ENCODE measurements around the gene ADISSP. TPM values are rescaled to one million over a fixed set of nuclear protein-coding genes. Genes with fewer than 3 reads are reported as not detected.

ADISSP gene
- polyA plus RNA-seq, 2 donors, result 18.0 to 33.2 TPM

DNA sequence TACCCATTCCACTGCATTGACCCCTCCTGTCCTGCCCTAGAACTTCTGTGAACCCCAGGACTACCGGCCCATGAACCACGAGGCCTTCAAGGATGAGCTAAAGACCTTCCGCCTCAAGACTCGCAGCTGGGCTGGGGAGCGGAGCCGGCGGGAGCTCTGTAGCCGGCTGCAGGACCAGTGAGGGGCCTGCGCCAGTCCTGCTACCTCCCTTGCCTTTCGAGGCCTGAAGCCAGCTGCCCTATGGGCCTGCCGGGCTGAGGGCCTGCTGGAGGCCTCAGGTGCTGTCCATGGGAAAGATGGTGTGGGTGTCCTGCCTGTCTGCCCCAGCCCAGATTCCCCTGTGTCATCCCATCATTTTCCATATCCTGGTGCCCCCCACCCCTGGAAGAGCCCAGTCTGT, 37.2 kb upstream of the ADISSP start:
- H3K9me3 ChIP-seq (ENCODE audit: control insufficient read depth in 2 of 2, insufficient read depth in 1 of 2, low read depth in 1 of 2, low read length in 1 of 2), result peaks cover 0 to 1% of the 10 kb centered on the region in 2 donors
- no peaks in the 10 kb centered on the region for H3K27me3 ChIP-seq (ENCODE audit: control insufficient read depth in 1 of 2, insufficient read depth in 2 of 2, low read length in 2 of 2)
- H3K36me3 ChIP-seq (ENCODE audit: control insufficient read depth in 2 of 2, insufficient read depth in 2 of 2, low read length in 1 of 2), result peaks cover 6 to 33% of the 10 kb centered on the region in 2 donors
- H3K4me3 ChIP-seq (ENCODE audit: low read depth in 1 of 2, low read length in 2 of 2), result no peak overlapping the region
- H3K4me1 ChIP-seq (ENCODE audit: control insufficient read depth in 2 of 2, insufficient read depth in 2 of 2, low read length in 1 of 2), result peaks cover 6 to 13% of the 10 kb centered on the region in 2 donors
- WGBS, 2 donors, result 86 to 91% methylated on average over 5 to 11 of the region's 11 CpGs
- H3K27ac ChIP-seq (ENCODE audit: low read depth in 2 of 2, low read length in 1 of 2), result peak overlapping the region in 1 of 2 donors; percentile 34

DNA sequence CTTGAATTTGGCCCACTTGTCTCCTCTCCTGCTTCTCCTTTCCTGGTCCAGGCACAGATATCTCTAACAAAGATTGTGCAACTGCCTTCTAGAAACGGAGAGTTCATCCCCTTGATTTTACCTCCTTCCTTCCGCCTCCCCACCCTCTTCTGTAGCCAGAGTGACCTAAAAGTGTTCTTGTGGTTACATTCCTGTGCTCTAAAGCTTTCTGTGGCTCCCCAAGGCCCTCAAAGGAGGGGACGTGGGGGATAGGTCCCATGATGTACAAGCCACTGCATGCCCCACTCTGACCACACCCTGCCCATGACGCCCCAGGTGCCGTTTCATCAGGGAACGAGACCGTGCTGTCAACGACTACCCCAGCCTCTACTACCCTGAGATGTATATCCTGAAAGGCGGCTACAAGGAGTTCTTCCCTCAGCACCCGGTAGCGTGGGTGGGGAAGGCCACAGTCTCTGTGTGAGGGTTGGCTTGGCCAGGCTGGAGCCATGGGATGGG, 36.8 kb upstream of the ADISSP start:
- Histone ChIP-seq H3K36me3 (ENCODE audit: control insufficient read depth in 2 of 2, insufficient read depth in 2 of 2, low read length in 1 of 2) (peaks cover 6 to 33% of the 10 kb centered on the region in 2 donors), H3K27me3 (ENCODE audit: control insufficient read depth in 1 of 2, insufficient read depth in 2 of 2, low read length in 2 of 2) (no peaks in the 10 kb centered on the region), H3K9me3 (ENCODE audit: control insufficient read depth in 2 of 2, insufficient read depth in 1 of 2, low read depth in 1 of 2, low read length in 1 of 2) (peaks cover 0 to 1% of the 10 kb centered on the region in 2 donors), H3K27ac (ENCODE audit: low read depth in 2 of 2, low read length in 1 of 2) (peak overlapping the region in 1 of 2 donors; percentile 34), H3K4me3 (ENCODE audit: low read depth in 1 of 2, low read length in 2 of 2) (no peak overlapping the region), H3K4me1 (ENCODE audit: control insufficient read depth in 2 of 2, insufficient read depth in 2 of 2, low read length in 1 of 2) (peaks cover 6 to 17% of the 10 kb centered on the region in 2 donors)
- WGBS, 2 donors, result 58 to 68% methylated on average over 11 of the region's 11 CpGs

DNA sequence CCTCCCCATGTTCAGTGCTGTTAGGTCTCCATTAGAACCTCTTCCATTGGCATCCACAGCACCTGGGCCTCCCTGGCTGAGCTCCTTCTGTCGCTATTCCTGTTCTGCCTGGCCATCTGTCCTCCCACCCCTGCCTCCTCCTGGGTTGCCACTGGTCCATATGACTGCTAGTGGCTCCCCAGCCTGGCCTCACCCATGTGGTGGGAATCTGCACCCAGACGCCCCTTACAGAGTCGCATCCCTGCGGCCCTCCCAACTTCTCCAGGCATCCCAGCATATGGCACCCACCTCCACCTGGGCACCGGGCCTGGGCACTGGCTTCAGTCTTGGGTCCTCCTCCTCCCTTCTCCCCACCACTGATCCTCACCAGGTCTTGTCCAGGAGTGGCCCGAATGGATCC, 36.3 kb upstream of the ADISSP start:
- Histone ChIP-seq H3K27ac (ENCODE audit: low read depth in 2 of 2, low read length in 1 of 2) (peak overlapping the region in 1 of 2 donors; percentile 34), H3K9me3 (ENCODE audit: control insufficient read depth in 2 of 2, insufficient read depth in 1 of 2, low read depth in 1 of 2, low read length in 1 of 2) (peaks cover 0 to 1% of the 10 kb centered on the region in 2 donors), H3K4me3 (ENCODE audit: low read depth in 1 of 2, low read length in 2 of 2) (no peak overlapping the region), H3K4me1 (ENCODE audit: control insufficient read depth in 2 of 2, insufficient read depth in 2 of 2, low read length in 1 of 2) (peaks cover 6 to 19% of the 10 kb centered on the region in 2 donors), H3K27me3 (ENCODE audit: control insufficient read depth in 1 of 2, insufficient read depth in 2 of 2, low read length in 2 of 2) (no peaks in the 10 kb centered on the region), H3K36me3 (ENCODE audit: control insufficient read depth in 2 of 2, insufficient read depth in 2 of 2, low read length in 1 of 2) (peaks cover 6 to 33% of the 10 kb centered on the region in 2 donors)
- 83 to 90% methylated on average over 6 of the region's 6 CpGs for WGBS, 2 donors

DNA sequence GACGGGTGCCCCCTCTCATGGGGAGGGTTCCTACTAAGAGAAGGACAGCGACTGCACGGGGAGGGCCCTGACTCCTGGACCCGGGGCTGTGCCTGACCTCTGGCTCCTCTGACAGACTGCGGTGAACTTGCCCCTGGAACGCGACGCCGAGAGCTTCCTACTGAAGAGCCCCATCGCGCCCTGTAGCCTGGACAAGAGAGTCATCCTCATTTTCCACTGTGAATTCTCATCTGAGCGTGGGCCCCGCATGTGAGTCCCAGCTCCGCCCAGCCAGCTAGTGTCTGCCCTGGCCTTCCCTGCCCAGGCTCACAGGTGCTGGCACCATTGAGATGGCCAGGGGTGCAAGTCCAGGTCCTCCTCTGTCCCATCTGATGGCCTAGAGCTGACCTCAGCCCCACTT, 35.7 kb upstream of the ADISSP start:
- WGBS, 2 donors, result 90 to 94% methylated on average over 14 of the region's 14 CpGs
- Histone ChIP-seq H3K27ac (ENCODE audit: low read depth in 2 of 2, low read length in 1 of 2) (no peak overlapping the region), H3K27me3 (ENCODE audit: control insufficient read depth in 1 of 2, insufficient read depth in 2 of 2, low read length in 2 of 2) (no peaks in the 10 kb centered on the region), H3K4me1 (ENCODE audit: control insufficient read depth in 2 of 2, insufficient read depth in 2 of 2, low read length in 1 of 2) (peaks cover 6 to 19% of the 10 kb centered on the region in 2 donors), H3K36me3 (ENCODE audit: control insufficient read depth in 2 of 2, insufficient read depth in 2 of 2, low read length in 1 of 2) (peaks cover 6 to 33% of the 10 kb centered on the region in 2 donors), H3K4me3 (ENCODE audit: low read depth in 1 of 2, low read length in 2 of 2) (no peak overlapping the region), H3K9me3 (ENCODE audit: control insufficient read depth in 2 of 2, insufficient read depth in 1 of 2, low read depth in 1 of 2, low read length in 1 of 2) (peaks cover 0 to 1% of the 10 kb centered on the region in 2 donors)

DNA sequence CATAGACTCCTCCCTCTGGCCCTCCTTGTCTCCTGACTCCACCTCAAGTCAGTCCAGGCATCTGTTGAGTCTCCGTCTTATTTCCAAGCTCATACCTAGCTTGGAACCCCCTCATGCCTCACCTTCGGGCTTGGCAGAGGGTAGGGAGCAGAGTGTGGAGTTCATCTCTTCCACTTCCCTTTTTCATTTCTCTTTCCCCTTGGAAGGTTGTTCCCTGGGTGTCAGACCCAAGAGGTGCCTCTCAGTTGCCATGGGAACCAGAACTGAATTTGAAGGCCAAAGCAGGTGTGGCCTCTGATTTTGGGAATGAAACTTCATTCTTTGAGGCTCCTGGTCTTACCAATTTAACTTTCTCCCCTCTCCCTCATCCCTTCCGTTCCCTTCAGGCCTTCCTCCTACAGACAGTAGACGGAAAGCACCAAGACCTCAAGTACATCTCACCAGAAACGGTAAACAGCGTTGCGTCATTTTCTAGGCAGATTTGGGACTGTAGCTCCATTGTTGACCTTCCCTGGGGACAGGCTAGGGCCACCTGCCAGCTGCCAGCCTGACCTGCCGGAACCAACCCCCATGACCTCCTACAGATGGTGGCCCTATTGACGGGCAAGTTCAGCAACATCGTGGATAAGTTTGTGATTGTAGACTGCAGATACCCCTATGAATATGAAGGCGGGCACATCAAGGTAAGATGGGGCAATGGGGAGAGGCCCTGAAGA, 35.1 kb upstream of the ADISSP start:
- Histone ChIP-seq H3K27me3 (ENCODE audit: control insufficient read depth in 1 of 2, insufficient read depth in 2 of 2, low read length in 2 of 2) (no peaks in the 10 kb centered on the region), H3K36me3 (ENCODE audit: control insufficient read depth in 2 of 2, insufficient read depth in 2 of 2, low read length in 1 of 2) (peaks cover 6 to 33% of the 10 kb centered on the region in 2 donors), H3K9me3 (ENCODE audit: control insufficient read depth in 2 of 2, insufficient read depth in 1 of 2, low read depth in 1 of 2, low read length in 1 of 2) (peaks cover 0 to 1% of the 10 kb centered on the region in 2 donors), H3K4me1 (ENCODE audit: control insufficient read depth in 2 of 2, insufficient read depth in 2 of 2, low read length in 1 of 2) (peaks cover 6 to 20% of the 10 kb centered on the region in 2 donors), H3K27ac (ENCODE audit: low read depth in 2 of 2, low read length in 1 of 2) (no peak overlapping the region), H3K4me3 (ENCODE audit: low read depth in 1 of 2, low read length in 2 of 2) (no peak overlapping the region)
- WGBS, 2 donors, result 89 to 90% methylated on average over 11 of the region's 11 CpGs

DNA sequence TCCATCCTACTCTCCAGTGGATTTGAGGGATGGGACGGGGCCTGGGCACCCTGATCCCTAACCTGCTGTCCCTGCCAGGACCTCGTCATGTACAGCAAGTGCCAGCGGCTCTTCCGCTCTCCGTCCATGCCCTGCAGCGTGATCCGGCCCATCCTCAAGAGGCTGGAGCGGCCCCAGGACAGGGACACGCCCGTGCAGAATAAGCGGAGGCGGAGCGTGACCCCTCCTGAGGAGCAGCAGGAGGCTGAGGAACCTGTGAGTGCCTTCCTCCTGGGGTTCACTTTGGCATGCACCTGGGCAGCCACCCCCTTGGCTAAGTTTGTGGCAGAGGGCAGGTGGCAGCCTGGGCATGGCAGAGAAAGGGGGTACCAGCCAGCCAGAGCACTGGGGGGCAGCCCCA, 34.3 kb upstream of the ADISSP start:
- H3K27ac ChIP-seq (ENCODE audit: low read depth in 2 of 2, low read length in 1 of 2), result no peak overlapping the region
- WGBS, 2 donors, result 81% methylated on average over 13 of the region's 13 CpGs
- H3K36me3 ChIP-seq (ENCODE audit: control insufficient read depth in 2 of 2, insufficient read depth in 2 of 2, low read length in 1 of 2), result peaks cover 6 to 33% of the 10 kb centered on the region in 2 donors

DNA sequence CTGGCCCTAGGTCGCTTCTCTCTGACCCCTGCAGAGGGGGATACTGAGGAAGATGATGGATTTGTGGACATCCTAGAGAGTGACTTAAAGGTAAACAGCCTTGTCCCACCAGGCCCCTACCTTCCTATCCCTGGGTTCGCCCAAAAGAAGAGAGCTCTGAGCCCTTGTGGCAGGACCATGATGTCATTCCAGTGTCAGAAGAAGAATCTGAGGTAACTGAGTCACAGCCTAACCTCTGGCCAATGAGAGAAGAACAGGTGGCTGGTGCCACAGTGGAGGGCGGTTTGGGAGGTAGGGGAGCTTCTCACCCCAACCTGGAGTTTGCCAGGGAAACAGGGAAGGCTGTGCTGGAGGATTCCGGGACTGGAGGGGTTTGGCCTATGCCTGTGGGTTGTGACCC, 33.7 kb upstream of the ADISSP start:
- H3K4me1 ChIP-seq (ENCODE audit: control insufficient read depth in 2 of 2, insufficient read depth in 2 of 2, low read length in 1 of 2), result peaks cover 6 to 24% of the 10 kb centered on the region in 2 donors
- H3K27me3 ChIP-seq (ENCODE audit: control insufficient read depth in 1 of 2, insufficient read depth in 2 of 2, low read length in 2 of 2), result no peaks in the 10 kb centered on the region
- peak overlapping the region in 1 of 2 donors; percentile 19 for H3K27ac ChIP-seq (ENCODE audit: low read depth in 2 of 2, low read length in 1 of 2)
- no peak overlapping the region for H3K4me3 ChIP-seq (ENCODE audit: low read depth in 1 of 2, low read length in 2 of 2)
- peaks cover 6 to 33% of the 10 kb centered on the region in 2 donors for H3K36me3 ChIP-seq (ENCODE audit: control insufficient read depth in 2 of 2, insufficient read depth in 2 of 2, low read length in 1 of 2)
- WGBS, 2 donors, result 93 to 95% methylated on average over 4 of the region's 4 CpGs
- peaks cover 0 to 1% of the 10 kb centered on the region in 2 donors for H3K9me3 ChIP-seq (ENCODE audit: control insufficient read depth in 2 of 2, insufficient read depth in 1 of 2, low read depth in 1 of 2, low read length in 1 of 2)

More for the DNA sequence above, 34.3 kb upstream of the ADISSP start:
- no peaks in the 10 kb centered on the region for H3K27me3 ChIP-seq (ENCODE audit: control insufficient read depth in 1 of 2, insufficient read depth in 2 of 2, low read length in 2 of 2)
- peaks cover 0 to 1% of the 10 kb centered on the region in 2 donors for H3K9me3 ChIP-seq (ENCODE audit: control insufficient read depth in 2 of 2, insufficient read depth in 1 of 2, low read depth in 1 of 2, low read length in 1 of 2)
- peaks cover 6 to 20% of the 10 kb centered on the region in 2 donors for H3K4me1 ChIP-seq (ENCODE audit: control insufficient read depth in 2 of 2, insufficient read depth in 2 of 2, low read length in 1 of 2)
- no peak overlapping the region for H3K4me3 ChIP-seq (ENCODE audit: low read depth in 1 of 2, low read length in 2 of 2)

DNA sequence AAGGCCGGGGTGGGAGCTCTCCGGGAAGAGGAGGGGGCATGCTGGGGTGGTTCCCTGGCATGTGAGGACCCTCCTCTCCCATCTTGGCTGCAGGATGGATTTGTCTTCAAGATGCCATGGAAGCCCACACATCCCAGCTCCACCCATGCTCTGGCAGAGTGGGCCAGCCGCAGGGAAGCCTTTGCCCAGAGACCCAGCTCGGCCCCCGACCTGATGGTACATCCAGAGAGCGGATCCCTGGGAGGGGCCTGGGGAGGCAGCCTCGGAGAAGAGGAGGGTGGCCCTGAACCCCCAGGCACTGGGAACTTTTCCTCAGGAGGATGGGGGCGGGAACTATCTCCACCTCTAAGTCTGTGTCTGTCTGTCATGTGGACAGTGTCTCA, 33.3 kb upstream of the ADISSP start:
- H3K36me3 ChIP-seq (ENCODE audit: control insufficient read depth in 2 of 2, insufficient read depth in 2 of 2, low read length in 1 of 2), result peaks cover 6 to 33% of the 10 kb centered on the region in 2 donors

DNA sequence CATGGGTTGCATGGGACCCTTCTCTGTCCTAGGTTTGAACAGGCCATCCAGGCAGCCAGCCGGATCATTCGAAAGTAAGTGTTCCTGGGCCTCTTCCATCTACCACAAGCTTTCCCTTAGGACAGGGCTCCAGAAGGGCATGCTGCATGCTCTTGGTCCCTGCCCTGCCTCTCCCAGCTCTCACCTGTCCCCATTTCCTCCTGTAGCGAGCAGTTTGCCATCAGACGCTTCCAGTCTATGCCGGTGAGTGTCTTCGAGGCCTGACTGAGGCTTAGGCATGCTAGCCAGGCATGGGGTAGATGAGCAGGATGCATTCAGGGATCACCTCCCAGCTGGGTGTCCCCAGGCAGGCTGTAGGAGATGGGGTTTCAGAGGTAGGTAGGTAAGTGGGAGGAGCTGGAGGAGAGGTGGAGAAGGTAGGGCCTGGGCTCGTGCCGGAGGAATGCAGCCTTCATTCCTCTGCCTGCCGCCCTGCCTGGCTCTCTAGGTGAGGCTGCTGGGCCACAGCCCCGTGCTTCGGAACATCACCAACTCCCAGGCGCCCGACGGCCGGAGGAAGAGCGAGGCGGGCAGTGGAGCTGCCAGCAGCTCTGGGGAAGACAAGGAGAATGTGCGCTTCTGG, 32.8 kb upstream of the ADISSP start:
- Histone ChIP-seq H3K4me1 (ENCODE audit: control insufficient read depth in 2 of 2, insufficient read depth in 2 of 2, low read length in 1 of 2) (peaks cover 0 to 26% of the 10 kb centered on the region in 2 donors), H3K4me3 (ENCODE audit: low read depth in 1 of 2, low read length in 2 of 2) (no peak overlapping the region), H3K9me3 (ENCODE audit: control insufficient read depth in 2 of 2, insufficient read depth in 1 of 2, low read depth in 1 of 2, low read length in 1 of 2) (peaks cover 0 to 1% of the 10 kb centered on the region in 2 donors), H3K36me3 (ENCODE audit: control insufficient read depth in 2 of 2, insufficient read depth in 2 of 2, low read length in 1 of 2) (peaks cover 6 to 33% of the 10 kb centered on the region in 2 donors), H3K27ac (ENCODE audit: low read depth in 2 of 2, low read length in 1 of 2) (peak overlapping the region; percentile 3 to 22), H3K27me3 (ENCODE audit: control insufficient read depth in 1 of 2, insufficient read depth in 2 of 2, low read length in 2 of 2) (no peaks in the 10 kb centered on the region)
- 84 to 87% methylated on average over 18 of the region's 18 CpGs for WGBS, 2 donors

More for the DNA sequence above, 33.3 kb upstream of the ADISSP start:
- WGBS, 2 donors, result 90 to 95% methylated on average over 8 of the region's 8 CpGs
- peaks cover 3 to 24% of the 10 kb centered on the region in 2 donors for H3K4me1 ChIP-seq (ENCODE audit: control insufficient read depth in 2 of 2, insufficient read depth in 2 of 2, low read length in 1 of 2)
- H3K4me3 ChIP-seq (ENCODE audit: low read depth in 1 of 2, low read length in 2 of 2), result no peak overlapping the region
- H3K9me3 ChIP-seq (ENCODE audit: control insufficient read depth in 2 of 2, insufficient read depth in 1 of 2, low read depth in 1 of 2, low read length in 1 of 2), result peaks cover 0 to 1% of the 10 kb centered on the region in 2 donors
- no peaks in the 10 kb centered on the region for H3K27me3 ChIP-seq (ENCODE audit: control insufficient read depth in 1 of 2, insufficient read depth in 2 of 2, low read length in 2 of 2)
- H3K27ac ChIP-seq (ENCODE audit: low read depth in 2 of 2, low read length in 1 of 2), result peak overlapping the region; percentile 19 to 22

Measured in esophagus (tissue), 2 donors.